Coronary artery (tissue), 2 donors: ENCODE results near the gene CCDC71L.
"Not testable (repeated sequence)": the region's sequence is repeated elsewhere in the genome, so short reads cannot be mapped to it uniquely, and the experiment has no call there.

ENCODE experiments used
- DNase-seq: peaks from one replicate; pipeline ENCODE4 v3.0.0-alpha.2; 2017; ENCODE audit warnings: low spot score
- H3K27ac ChIP-seq, 2 donors: fragments of 200-600 bp; sonication (generic); one replicate each; pipeline ENCODE4 v1.5.1; 2016 to 2019
- H3K4me3 ChIP-seq: fragments of 200-600 bp; sonication (generic); 2 replicates; pipeline ENCODE4 v1.5.1; 2016; ENCODE audit warnings: mild to moderate bottlenecking, moderate library complexity
- TF ChIP-seq, protein P1 (sequence below): fragments of 200-600 bp; sonication (generic); IDR thresholded peaks from one replicate; pipeline ENCODE4 v1.5.1; 2019; ENCODE audit warnings: antibody characterized with exemption

CCDC71L gene

DNA sequence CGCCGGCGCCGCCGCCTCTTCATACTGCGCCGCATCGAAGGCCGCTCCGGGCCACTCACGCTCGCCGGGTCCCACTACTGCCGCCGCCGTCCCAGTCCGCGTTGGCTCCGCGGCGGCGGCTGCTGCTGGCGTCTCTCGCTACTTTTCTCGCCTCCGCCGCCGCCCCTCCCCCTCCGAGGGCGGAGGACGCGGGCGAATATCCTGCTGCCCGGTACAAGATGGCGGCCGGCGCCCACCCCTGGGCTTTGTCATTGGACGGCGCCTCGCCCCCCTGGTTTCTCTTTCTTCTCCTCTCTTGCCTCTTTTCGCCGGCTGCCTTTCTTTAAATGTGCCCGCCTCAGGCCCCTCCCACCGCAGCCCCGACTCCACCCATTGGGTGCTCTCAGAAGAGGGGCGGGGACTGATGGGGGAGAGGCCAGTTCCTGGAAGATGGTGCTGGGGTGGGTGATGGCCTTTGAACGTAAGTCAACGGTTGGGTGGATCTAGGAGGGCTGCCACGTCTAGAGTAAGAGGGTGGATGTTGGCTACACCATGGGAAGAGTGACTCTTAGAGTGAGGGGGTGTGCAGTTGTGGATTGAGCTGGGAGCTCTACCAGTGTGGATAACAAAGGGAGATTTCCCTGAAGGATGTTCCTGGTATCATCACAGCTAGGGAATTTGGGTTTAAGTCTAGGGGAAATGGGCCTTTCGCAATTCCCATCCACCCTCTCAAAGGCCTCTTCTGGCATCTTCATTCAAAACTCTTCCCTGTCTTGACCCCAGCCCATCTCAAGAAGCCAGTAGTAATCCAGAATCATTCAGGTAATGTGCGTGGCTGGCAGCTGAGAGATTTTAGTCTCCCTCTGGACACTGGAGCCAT lies at the start of gene CCDC71L:
Gene CCDC71L, minus strand, starts transcription at position 297 of the 859 bp plus-strand sequence. Its CDS starts 262 bp downstream, at position 35.
- Histone ChIP-seq H3K4me3 (peak within 1 kb of the TSS; percentile 89), H3K27ac (peak within 1 kb of the TSS; percentile 91 to 97)
- TF ChIP-seq, protein P1, sequence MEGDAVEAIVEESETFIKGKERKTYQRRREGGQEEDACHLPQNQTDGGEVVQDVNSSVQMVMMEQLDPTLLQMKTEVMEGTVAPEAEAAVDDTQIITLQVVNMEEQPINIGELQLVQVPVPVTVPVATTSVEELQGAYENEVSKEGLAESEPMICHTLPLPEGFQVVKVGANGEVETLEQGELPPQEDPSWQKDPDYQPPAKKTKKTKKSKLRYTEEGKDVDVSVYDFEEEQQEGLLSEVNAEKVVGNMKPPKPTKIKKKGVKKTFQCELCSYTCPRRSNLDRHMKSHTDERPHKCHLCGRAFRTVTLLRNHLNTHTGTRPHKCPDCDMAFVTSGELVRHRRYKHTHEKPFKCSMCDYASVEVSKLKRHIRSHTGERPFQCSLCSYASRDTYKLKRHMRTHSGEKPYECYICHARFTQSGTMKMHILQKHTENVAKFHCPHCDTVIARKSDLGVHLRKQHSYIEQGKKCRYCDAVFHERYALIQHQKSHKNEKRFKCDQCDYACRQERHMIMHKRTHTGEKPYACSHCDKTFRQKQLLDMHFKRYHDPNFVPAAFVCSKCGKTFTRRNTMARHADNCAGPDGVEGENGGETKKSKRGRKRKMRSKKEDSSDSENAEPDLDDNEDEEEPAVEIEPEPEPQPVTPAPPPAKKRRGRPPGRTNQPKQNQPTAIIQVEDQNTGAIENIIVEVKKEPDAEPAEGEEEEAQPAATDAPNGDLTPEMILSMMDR = no peak
- DNase-seq = peak; percentile 98

DNA sequence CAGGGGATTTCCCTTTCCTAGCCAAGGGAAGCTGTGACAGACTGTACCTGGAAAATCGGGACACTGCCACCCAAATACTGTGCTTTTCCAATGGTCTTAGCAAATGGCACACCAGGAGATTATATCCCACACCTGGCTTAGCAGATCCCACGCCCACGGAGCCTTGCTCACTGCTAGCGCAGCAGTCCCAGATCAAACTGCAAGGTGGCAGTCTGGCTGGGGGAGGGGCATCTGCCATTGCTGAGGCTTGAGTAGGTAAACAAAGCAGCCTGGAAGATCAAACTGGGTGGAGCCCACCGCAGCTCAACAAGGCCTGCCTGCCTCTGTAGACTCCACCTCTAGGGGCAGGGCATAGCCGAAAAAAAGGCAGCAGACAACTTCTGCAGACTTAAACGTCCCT lies 48.6 kb upstream of the CCDC71L start:
- not testable (repeated sequence) for DNase-seq, H3K4me3 ChIP-seq, H3K27ac ChIP-seq

DNA sequence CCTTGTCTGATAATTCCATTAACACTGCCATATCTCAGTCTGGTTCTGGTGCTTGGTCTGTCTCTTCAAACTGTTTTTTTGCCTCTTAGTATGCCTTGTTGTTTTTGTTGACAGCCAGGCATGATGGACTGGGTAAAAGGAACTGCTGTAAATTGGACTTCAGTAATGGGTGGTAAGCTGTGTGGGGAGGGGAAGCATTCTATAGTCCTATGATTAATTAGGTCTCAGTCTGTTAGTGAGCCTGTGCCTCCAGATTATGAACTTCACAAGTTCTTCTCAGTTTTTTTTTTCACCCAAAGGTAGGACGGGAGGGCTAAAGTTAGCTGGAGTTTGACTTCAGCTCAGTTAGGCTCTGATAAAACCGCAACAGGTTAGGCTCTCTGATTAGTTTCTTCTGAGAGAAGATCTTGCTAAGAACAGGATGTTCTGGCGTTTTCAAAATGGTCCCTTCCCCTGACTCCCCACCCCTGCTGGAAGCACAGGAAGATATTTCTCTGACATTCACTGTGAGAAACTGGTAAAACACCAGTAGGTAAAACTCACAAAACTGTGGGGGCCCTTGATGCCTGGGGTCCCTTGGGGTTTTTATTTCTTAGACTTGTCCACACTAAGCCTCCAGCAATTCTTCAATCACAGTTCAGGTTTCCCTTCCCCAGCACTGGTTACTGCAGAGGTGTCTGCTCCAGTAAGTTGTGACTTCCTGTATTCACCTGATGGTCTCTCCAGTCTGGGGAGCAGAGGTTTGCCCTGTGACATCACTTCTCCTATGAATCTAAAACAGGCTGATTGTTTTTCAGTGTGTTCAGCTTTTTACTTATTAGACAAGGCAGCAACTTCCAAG lies 43.3 kb upstream of the CCDC71L start:
- no peak overlapping the region for H3K27ac ChIP-seq
- no peak overlapping the region for H3K4me3 ChIP-seq
- DNase-seq = no peak
- TF ChIP-seq, protein P1 = no peak

DNA sequence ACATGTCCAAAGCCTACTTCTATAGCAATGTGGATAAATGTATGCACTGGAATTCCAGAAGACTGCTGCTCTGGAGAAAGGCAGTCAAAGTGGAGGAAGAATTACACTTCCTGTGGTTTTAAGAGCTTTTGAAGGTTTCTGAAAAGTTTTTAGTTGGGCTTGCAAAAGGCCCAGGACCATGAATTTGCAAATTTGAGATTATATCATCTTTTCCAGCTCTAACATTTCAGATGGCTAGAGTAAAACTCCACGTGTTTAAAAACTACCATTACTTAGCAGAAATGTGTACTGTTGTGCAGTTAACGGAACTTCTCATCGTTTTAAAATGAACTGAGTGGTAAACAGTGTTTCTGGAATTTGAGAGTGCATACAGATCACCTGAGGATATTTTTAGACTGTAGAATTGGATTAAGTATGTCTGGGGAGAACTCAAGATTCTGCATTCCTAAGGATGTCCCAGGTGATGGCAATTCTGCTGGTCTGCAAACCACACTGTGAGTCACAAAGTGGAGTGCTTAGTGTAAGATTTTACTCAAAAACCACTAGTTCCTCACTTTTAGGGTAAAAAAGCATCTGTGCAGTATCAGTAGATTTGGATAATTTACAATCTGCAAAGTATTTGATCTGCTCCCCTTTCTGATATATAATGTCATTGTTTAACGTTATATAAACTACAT lies 32.9 kb upstream of the CCDC71L start:
- Histone ChIP-seq H3K4me3 (no peak overlapping the region), H3K27ac (no peak overlapping the region)
- TF ChIP-seq, protein P1 = no peak
- no peak for DNase-seq

DNA sequence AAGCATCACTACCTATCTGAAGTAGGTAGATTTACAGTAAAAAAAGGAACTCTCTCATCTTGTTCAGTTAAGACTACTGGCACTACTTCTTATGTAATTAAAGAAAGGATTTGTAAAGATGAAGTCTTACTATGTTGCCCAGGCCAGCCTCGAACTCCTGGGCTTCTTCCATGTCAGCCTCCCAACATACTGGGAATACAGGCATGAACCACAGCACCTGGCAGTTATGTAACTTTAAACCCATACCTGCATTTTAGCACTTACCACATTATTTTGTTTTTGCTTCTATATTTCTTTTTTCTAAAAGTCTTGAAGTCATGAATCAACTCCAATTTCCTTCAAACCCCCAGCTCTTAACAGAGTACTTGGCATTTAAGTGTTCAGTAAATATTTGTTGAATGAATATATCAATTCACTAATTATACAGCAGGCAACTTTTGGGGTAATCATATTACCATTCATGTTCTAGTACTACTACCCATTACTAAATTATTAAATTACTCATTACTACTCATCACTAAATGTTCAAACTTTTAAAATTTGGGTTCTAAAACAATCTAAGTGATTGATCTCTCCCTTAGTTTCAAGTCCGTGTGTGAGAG lies 31.6 kb upstream of the CCDC71L start:
- TF ChIP-seq, protein P1 = no peak
- no peak for DNase-seq

DNA sequence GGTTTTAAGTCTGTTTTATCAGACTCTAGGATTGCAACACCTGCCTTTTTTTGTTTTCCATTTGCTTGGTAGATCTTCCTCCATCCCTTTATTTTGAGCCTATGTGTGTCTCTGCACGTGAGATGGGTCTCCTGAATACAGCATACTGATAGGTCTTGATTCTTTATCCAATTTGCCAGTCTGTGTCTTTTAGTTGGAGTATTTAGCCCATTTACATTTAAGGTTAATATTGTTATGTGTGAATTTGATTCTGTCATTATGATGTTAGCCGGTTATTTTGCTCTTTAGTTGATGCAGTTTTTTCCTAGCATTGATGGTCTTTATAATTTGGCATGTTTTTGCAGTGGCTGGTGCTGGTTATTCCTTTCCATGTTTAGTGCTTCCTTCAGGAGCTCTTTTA lies 27.2 kb upstream of the CCDC71L start:
- not testable (repeated sequence) for DNase-seq, H3K4me3 ChIP-seq, H3K27ac ChIP-seq

More for the DNA sequence above, 31.6 kb upstream of the CCDC71L start:
- Histone ChIP-seq H3K4me3 (no peak overlapping the region), H3K27ac (no peak overlapping the region)

DNA sequence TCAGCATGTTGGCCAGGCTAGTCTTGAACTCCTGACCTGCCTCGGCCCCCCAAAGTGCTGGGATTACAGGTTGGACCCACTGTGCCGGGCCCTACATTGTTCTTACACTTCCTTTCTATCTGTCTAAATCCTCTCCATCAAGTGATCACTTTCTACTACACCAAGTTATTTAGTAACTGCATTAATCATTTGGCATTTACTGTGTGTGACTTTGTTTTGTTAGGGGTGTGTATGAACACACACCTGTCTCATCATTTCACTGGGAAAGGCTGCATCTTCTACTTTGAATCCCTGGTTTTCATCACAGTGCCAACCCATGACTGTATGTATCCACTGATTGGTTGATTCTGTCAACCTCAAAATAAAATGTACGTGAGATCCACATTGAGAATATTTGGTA lies 23.0 kb upstream of the CCDC71L start:
- no peak for DNase-seq
- H3K4me3 ChIP-seq = no peak overlapping the region
- no peak overlapping the region for H3K27ac ChIP-seq
- TF ChIP-seq, protein P1 = no peak
